Breast epithelium (tissue), 3 donors: ENCODE results near the gene SNX6. TPM values are rescaled to one million over a fixed set of nuclear protein-coding genes. Genes with fewer than 3 reads are reported as not detected.

Experiments
- total RNA-seq, 3 donors: library from RNA; depleted of rRNA; stranded (reverse); fragments of >200 nt; gene quantifications; one replicate each; pipeline ENCODE4 v1.1.0, GENCODE V29; 2016

The SNX6 gene
- total RNA-seq, 3 donors from 2014 or later: 64.2 to 129 (median 127) TPM

Other genes with a start within 250 kb of the SNX6 start
- 10 to 100 TPM; 17.1 to 67.0 (median 38.0) TPM for gene SPTSSA, start 167.9 kb downstream of the SNX6 start, total RNA-seq
- 10 to 100 TPM; 43.3 to 81.2 (median 43.8) TPM for gene EAPP, start 90.4 kb downstream of the SNX6 start, total RNA-seq
- 10 to 100 TPM; 28.8 to 75.2 (median 34.4) TPM for gene CFL2, start 84.4 kb upstream of the SNX6 start, total RNA-seq
- gene BAZ1A, start 245.2 kb upstream of the SNX6 start, total RNA-seq: 10 to 100 TPM; 34.1 to 65.3 (median 61.0) TPM